ENCODE data around the gene EME1.
"Not testable (repeated sequence)": the region's sequence is repeated elsewhere in the genome, so short reads cannot be mapped to it uniquely, and the experiment has no call there.

Gene EME1

DNA sequence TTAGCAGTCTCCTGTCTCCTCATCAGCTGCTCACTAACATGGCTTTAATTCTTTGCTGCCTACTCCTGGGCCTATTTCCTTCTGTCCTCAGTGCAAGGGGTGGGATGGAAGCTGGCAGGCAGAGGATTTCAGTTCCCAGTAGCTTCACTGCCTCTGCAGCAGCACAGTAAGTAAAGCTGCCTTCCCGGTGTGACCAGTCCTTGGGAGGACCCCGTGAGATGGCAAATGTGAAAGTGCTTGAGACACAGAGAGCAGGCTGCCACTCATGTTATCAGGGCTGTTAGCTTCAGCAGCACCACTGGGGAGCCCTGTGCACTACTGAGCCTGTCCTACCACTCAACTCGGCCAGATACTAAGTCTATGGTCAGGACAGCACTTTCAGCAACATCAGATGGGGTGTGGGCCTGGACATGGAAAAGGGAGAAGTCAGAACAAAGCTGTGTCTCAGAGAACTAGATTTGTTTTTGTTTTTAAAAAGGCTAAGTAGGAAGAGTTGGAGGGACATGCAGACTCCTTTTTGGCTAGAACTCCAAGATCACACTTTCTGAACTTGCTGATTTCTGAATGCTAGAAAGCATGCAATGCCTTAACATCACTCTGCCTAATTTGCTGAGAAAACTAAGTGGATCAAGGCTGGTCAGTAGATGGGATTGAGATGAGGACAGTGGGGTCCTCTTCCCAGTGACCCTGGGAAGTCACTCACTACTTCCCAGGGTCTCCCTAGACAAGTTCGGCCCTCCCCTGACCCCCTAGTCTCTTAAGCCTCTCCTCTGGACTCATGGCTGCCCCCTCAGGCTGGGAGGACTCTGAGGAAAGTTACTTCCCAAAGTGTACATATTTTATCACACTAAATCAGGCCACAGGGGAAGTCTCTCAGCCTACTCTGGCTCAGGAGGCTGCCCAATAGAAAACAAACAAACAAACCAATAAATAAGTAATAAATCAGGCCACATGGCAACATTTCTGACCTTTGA, 54.1 kb downstream of the EME1 start:
- DNase-seq (ENCODE audit: low read depth), result no peak

DNA sequence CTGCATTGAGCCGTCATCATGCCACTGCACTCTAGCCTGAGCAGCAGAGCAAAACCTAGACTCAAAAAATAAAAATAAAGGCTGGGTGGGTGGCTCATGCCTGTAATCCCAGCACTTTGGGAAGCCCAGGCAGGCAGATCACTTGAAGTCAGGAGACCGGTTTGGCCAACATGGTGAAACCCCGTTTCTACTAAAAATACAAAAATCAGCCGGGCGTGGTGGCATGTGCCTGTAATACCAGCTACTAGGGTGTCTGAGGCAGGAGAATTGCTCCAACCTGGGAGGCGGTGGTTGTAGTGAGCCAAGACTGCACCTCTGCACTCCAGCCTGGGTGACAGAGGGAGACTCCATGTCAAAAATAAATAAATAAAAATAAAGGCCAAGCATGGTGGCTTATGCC, 55.1 kb downstream of the EME1 start:
- not testable (repeated sequence) for DNase-seq (ENCODE audit: low read depth)

- DNase-seq (ENCODE audit: low read depth), result no peak
Observed at GRCh38 chr17:50428831-50429424, 55.9 kb downstream of the EME1 start.

DNA sequence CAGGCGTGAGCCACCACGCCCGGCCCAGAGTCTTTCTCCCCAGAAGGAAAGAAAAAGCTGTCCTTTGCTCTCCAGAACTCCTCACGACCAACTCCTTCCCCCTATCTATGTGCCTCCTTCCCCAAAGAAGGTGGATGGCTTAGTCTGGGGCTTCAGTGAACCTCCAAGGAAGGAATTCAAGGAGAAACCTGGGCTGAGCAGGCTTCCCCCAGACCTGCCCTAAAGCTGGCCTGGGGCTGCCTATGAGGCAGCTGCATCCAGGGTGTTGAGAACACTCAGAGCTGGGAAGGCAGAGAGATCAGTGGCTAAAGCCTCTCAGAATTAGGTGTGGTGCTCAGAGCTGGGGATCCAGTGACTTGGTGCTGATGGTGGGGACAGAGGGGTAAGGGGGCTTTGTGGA, 56.8 kb downstream of the EME1 start:
- DNase-seq (ENCODE audit: low read depth), result no peak

Measured in stimulated activated CD8-positive, alpha-beta memory T cell treated with anti-CD3 and anti-CD28 coated beads, Interleukin-12 subunit alpha, Interleukin-12 subunit beta, amount 100 ng/mL, for 1 hour (primary cell).